Neural progenitor cell (in vitro differentiated cells): ENCODE measurements around the gene ANXA2.

Experiments used
- CTCF ChIP-seq: fragments of 200-600 bp; sonication (generic); IDR thresholded peaks from 2 replicates; pipeline ENCODE4 v1.5.1; 2017; ENCODE audit warnings: antibody characterized with exemption, mild to moderate bottlenecking
- EZH2 ChIP-seq: fragments of 200-600 bp; sonication (generic); IDR thresholded peaks from 2 replicates; pipeline ENCODE4 v1.6.1; 2017; ENCODE audit warnings: antibody characterized with exemption, mild to moderate bottlenecking, moderate library complexity

GRCh38 chr15:60425461-60425860, 27.7 kb upstream of the ANXA2 start:
- TF ChIP-seq CTCF: no peak
- TF ChIP-seq EZH2: no peak
